ENCODE measurements around the gene MTHFSD.

GRCh38 chr16:86512860-86513470 is 42.1 kb downstream of the MTHFSD start:
- TF ChIP-seq, protein P1, sequence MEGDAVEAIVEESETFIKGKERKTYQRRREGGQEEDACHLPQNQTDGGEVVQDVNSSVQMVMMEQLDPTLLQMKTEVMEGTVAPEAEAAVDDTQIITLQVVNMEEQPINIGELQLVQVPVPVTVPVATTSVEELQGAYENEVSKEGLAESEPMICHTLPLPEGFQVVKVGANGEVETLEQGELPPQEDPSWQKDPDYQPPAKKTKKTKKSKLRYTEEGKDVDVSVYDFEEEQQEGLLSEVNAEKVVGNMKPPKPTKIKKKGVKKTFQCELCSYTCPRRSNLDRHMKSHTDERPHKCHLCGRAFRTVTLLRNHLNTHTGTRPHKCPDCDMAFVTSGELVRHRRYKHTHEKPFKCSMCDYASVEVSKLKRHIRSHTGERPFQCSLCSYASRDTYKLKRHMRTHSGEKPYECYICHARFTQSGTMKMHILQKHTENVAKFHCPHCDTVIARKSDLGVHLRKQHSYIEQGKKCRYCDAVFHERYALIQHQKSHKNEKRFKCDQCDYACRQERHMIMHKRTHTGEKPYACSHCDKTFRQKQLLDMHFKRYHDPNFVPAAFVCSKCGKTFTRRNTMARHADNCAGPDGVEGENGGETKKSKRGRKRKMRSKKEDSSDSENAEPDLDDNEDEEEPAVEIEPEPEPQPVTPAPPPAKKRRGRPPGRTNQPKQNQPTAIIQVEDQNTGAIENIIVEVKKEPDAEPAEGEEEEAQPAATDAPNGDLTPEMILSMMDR (optimal IDR thresholded peaks at IDR 0.05 in 1 of 3, IDR thresholded peaks at IDR 0.05 in 1 of 3, conservative IDR thresholded peaks at IDR 0.05 in 1 of 3; ENCODE audit: extremely low read depth in 1 of 3, insufficient read depth in 2 of 3, low read length in 3 of 3), result no peak
- TF ChIP-seq EZH2 (IDR thresholded peaks at IDR 0.05; ENCODE audit: low read length), result peak; percentile 94
